Stimulated activated CD4-positive, alpha-beta T cell treated with anti-CD3 and anti-CD28 coated beads, Interleukin-2, amount 100 ng/mL, for 48 hours (primary cell): Measurements from ENCODE around the gene KRTAP5-2.
A peak's percentile ranks its signal among the peaks of the same experiment; 100 is the strongest.
"Not testable (repeated sequence)": the region's sequence is repeated elsewhere in the genome, so short reads cannot be mapped to it uniquely, and the experiment has no call there.

ENCODE experiments used
- DNase-seq, 2 donors: peaks; one replicate each; pipeline ENCODE4 v3.0.0-alpha.2; 2020

KRTAP5-2 gene

DNA sequence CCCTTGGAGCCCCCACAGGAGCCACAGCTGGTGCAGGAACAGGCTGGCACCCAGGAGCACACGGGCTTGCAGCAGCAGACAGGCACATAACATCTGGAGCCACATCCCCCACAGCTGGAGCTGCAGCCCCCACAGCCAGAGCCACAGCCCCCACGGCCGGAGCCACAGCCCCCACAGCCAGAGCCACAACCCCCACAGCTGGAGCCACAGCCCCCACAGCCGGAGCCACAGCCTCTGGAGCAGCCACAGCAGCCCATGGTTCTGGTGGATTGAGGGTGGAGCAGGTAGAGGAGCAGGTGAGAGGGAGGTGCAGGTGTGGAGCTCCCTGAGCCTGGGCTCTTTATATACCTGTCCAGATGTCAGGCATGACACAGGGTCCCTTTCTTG is at the start of gene KRTAP5-2:
Gene KRTAP5-2 (minus strand): TSS at position 301 of the 387 bp plus-strand sequence. CDS start 44 bp downstream, at position 257.
- no peak for DNase-seq

DNA sequence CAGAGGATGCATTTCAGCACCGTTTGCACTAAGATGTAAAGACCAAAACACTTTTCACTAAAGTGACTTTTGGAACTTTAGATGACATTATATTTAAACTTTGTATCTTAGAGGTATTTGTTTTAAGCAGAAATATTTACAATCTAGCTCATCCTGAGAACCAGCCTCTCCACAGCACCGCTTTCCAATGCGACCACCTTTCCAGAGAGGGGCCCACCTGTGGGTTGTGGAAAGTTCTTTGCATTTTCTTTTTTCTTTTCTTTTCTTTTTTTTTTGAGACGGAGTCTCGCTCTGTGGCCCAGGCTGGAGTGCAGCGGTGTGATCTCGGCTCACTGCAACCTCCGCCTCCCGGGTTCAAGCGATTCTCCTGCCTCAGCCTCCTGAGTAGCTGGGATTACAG is 48.4 kb upstream of the KRTAP5-2 start:
- not testable (repeated sequence) for DNase-seq

- no peak for DNase-seq
Observed at GRCh38 chr11:1645357-1645821, 47.3 kb upstream of the KRTAP5-2 start.

DNA sequence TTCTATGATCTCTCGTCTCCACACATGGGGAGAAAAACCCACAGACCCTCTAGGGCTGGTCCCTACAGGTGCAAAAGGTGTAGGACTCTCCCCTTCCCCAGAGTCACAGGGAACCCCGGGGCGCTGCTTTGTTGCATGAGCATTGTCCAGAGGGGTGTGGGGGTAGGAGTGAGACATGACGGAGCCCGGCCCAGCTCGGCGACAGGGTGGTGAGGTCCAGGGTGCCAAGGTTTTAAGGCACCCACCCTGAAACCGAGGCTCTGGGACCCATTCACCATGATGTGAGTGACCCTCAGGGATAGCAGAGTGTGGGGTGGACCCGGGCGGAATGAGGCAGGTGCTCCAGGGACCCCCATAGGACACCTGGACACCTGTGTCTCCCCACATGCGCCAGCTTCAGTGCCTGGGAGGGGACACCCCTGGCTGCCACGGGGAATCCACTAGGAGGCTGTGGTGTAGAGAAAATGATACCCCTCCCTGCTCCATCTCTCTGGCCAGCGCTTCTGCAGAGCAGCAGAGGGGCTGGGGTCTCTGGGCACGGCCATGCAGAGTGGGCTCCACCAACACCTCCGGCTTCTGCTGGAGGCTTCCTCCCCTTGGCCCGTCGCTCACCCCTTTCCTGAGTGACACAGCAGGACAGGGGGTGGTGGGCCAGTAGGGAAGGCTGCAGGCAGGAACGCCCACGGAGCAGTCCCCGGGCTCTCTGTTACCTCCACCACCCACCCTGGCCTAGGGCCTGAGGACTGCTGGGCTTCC is 46.7 kb upstream of the KRTAP5-2 start:
- no peak for DNase-seq

DNA sequence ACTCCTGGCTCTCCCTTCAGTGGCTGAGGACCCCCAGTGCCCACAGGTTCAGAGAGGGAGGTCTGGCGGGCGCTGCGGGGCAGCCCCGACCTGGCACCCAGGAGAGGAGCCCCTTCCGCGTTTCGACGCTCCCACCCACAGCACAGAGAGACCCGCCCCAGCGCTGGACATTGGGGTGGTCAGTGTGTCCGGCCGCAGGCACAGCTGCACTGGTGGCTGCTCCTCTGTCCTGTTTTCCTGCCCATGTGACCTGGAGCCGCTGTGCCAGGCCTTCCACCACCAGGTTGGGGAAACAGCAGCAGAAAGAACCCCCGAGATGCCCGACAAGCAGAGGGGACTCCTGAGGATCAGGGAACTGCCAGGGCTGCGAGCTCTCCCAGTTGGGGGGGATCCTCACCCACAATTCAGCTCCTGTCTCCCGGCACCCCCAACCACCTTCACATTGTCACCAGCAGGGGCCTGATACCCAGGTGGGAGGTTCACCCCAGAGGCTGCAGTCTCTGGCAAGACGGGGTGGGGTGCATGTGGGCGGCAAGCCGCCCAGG is 45.1 kb upstream of the KRTAP5-2 start:
- no peak for DNase-seq

- no peak for DNase-seq
Observed at GRCh38 chr11:1642288-1643145, 44.4 kb upstream of the KRTAP5-2 start.

DNA sequence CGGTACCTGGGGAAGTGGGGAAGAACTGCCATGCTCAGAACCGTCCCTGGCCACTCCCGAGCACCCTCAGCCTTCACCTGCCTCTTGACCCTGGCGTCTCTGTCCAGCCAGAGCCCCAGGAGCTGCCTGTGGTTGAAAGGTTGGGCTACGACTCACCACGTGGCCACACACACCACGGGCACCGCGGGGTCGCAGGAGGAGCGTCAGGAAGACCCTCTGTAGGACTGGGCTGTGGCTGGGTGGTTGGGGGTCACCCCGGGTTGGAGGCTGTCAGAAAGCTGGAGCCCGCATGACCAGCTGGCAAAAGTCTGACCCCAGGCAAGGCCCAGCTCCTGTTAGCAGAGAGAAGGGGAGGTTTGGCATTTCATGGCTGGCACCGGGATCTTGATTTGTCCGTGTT is 43.0 kb upstream of the KRTAP5-2 start:
- no peak for DNase-seq

GRCh38 chr11:1640076-1640946 is 42.2 kb upstream of the KRTAP5-2 start:
- peak; percentile 17 to 20 for DNase-seq

DNA sequence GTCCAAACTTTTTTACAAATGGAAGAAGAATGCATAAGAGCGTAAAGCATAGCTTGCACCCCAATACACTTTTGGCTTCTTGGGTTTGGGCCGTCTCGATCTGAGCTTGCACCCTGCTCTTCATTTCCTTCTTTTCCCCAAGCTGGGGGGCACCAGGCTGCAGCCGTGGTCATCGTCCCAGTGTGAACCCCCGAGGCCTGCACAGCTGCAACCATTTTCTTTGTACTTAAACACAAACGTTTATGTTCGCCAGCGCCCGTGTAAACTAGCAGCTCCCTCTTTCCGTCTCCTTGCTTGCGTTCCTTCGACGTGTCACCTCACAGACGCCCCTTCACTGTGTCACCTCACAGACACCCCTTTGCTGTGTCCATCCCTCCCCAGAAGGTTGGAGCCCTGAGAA is 41.6 kb upstream of the KRTAP5-2 start:
- DNase-seq, result no peak

- no peak for DNase-seq
Observed at GRCh38 chr11:1639102-1639620, 41.1 kb upstream of the KRTAP5-2 start.

- no peak for DNase-seq
Observed at GRCh38 chr11:1638344-1638743, 40.2 kb upstream of the KRTAP5-2 start.

- no peak for DNase-seq
Observed at GRCh38 chr11:1637628-1638027, 39.5 kb upstream of the KRTAP5-2 start.

DNA sequence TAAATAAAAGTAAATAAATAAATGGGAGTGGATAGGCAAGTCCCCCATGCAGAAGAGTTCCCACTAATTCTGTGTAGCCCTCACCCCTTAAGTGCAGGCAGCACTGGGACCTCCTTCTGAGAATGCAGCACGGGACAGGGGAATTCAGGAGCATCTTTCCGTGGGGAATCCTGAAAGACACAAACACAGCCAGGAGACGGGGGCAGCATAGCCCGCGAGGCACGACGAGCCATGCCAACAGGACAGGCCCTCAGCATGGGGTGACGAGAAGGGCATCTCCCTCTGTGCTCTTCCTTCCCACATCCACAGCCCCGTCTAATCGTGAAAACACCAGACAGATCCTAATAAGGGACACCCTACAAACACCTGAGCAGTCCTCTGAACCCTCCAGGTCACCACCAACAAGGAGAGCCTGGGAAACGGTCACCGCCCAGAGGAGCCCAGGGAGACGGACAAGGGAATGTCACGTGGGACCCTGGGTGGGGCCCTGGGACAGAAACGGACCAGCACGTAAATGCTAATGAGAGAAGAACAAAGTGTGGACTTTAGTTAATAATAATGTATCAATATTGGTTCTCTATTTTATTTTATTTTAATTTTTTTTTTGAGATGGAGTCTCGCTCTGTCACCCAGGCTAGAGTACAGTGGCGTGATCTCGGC is 38.3 kb upstream of the KRTAP5-2 start:
- no peak for DNase-seq

DNA sequence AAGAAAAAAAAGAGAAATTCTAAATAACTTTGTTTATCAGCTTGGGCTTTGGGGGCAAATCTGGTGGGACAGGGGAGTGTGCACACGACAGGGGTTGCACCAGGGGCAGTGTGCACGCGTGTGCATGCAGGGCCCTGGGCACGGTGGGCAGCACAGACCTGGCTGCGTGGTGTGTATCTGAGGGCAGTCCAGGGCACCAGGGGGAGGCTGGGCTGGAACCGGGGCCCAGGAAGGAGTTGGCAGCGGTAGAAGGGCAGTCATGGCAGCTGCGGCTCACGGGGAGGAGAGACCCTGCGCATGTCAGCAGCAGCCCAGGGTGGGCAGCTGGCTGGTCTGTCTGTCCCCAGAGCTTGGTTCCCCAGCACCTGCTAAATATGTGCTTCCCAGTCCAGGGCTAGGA is 35.8 kb upstream of the KRTAP5-2 start:
- DNase-seq, result no peak

DNA sequence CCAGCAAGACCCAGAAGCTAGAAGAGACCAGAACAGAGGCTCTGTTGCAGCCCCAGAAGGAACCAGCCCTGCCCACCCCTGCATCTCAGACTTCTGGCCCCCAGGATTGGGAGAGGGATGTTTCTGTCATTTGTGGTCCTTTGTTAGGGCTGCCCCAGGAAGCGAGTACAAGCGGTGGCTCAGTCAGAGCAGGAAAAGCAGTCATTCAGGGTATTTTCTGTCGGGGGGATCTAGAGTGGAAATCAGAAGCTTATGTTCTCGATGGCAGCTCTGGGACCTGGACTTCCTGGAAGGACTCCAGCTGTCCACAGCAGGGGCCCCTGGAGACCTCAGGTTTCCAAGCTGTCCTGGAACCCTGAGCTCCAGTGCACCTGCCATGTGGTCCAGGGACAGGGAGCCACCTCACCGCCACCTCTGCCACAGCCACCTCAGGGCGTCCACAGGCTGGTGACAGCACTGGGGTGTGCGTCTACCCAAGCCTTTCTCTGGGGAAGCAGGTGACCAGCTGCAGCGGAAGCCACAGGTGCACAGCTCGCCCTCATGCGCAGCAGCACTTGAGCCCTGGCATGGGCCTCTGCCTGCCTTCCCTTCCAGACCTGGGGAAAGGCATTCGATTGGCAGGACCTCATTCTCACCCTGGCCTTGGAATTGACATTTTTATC is 34.1 kb upstream of the KRTAP5-2 start:
- DNase-seq, result no peak

DNA sequence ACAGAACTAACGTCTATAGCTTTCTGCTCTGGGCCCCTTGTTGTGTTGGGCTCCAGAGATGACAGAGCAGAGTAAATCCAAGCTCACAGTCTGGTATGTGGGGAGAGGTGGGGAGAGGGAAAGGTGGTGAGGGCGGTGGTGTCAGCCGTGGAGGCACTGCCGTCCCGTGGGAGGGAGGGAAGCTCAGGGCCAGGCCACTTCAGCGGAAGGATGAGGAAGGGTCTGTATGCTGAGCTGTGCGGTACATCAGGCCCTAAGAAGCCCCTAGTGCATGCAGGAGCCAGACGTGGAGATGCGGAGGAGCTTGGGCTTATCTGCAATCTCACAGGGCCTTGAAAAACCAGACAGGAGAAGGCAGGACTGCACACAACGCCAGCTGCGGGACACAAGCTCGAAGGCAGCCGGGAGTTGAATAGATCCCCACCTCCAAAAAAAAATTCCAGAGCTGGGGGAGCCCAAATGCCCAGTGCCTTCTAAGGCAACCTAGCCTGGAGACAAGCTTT is 33.0 kb upstream of the KRTAP5-2 start:
- DNase-seq, result no peak

DNA sequence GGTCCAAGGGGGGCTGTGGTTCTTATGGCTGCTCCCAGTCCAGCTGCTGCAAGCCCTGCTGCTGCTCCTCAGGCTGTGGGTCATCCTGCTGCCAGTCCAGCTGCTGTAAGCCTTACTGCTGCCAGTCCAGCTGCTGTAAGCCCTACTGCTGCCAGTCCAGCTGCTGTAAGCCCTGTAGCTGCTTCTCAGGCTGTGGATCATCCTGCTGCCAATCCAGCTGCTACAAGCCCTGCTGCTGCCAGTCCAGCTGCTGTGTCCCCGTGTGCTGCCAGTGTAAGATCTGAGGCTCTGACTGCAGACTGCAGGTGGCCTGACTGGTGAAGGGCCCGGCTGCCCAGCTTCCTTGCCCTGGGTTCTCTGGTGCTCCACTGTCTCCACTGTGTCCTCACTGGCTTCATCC is 32.2 kb upstream of the KRTAP5-2 start:
- no peak for DNase-seq

- DNase-seq, result no peak
Observed at GRCh38 chr11:1629326-1630185, 31.5 kb upstream of the KRTAP5-2 start, which contains the start of gene KRTAP5-5. TSS of gene KRTAP5-5 (plus strand) at chr11:1629775. CDS start at chr11:1629841, 66 bp downstream.

DNA sequence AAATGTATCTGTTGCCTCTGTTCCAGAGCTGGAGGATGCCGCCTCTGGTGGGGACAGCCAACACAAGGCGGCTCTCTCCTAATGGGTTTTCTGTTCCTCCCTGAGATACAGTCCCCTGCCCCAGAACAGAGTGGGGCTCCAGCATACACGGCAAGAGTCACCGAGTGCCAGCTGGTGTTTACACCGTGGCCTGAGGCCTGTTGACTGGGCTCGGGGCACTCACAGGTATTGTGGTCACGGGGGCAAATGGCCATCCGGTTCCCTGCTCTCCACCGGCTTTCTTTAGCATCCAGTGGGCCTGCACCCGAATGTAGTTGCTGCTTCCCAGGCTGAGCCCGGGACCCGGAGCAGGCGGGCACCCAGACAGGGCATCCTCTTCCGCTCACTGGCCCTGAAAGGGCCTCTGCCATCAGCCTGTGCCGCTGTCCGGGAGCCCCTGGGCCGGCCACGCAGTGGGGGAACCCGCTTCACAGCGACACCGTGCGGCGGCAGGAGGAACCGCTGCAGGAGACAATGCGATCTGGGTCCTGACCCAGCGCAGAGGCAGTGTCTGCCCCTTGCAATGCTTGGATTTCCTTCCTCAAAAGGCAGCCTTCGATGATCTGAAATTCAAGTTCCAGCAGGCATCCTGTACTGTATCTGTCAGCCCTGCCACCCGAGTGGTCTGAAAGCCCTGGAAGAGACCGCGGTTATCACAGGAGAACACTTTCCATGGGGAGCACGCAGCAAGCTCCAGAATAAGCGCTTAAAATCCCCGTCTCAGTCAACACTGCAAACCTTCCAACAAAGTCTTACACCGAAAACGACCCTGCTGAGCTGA is 30.6 kb upstream of the KRTAP5-2 start:
- DNase-seq, result peak; percentile 60 to 71
